Measurements from ENCODE around the gene BPIFB3. TPM values are rescaled to one million over a fixed set of nuclear protein-coding genes. Genes with fewer than 3 reads are reported as not detected.

BPIFB3 gene
- total and polyA plus RNA-seq, 2 of the 13 experiments (the other 11 are each of a cell fraction or from before 2014, with no cell fraction given) = 0.09 TPM; not detected in 1

- TF ChIP-seq CREB3 (CRISPR knock-in tag; IDR thresholded peaks at IDR 0.05) = no peak
- TF ChIP-seq ZNF510 (CRISPR knock-in tag; IDR thresholded peaks at IDR 0.05; ENCODE audit: low read depth) = no peak
- TF ChIP-seq THYN1 (CRISPR knock-in tag; IDR thresholded peaks at IDR 0.05; ENCODE audit: borderline replicate concordance, low read depth) = peak; percentile 92; the same call in 1 of the 2 replicates
- peak; percentile 87; the same call in 1 of the 2 replicates for TF ChIP-seq ZNF253 (CRISPR knock-in tag; IDR thresholded peaks at IDR 0.05; ENCODE audit: borderline replicate concordance)
- TF ChIP-seq ZNF780A (CRISPR knock-in tag; IDR thresholded peaks at IDR 0.05) = 0 out of 2 replicates have a peak, but pooled peaks have one; percentile 58
- no peak for TF ChIP-seq ZNF496 (CRISPR knock-in tag; IDR thresholded peaks at IDR 0.05; ENCODE audit: insufficient replicate concordance)
- peak; percentile 46 for TF ChIP-seq ZNF687 (CRISPR knock-in tag; IDR thresholded peaks at IDR 0.05)
- no peak for TF ChIP-seq XRCC5 (optimal IDR thresholded peaks at IDR 0.05; ENCODE audit: low read length)
- no peak; the same call in 1 of the 2 replicates for TF ChIP-seq ZXDC (CRISPR knock-in tag; IDR thresholded peaks at IDR 0.05)
- peak; percentile 91 for TF ChIP-seq AKAP8 (CRISPR knock-in tag; IDR thresholded peaks at IDR 0.05)
- no peak for TF ChIP-seq SP1 (IDR thresholded peaks at IDR 0.05)
- 0 out of 2 replicates have a peak, but pooled peaks have one; percentile 21 for TF ChIP-seq SP1 (CRISPR knock-in tag; IDR thresholded peaks at IDR 0.05)
- no peak for TF ChIP-seq ZNF383 (CRISPR knock-in tag; IDR thresholded peaks at IDR 0.05; ENCODE audit: borderline replicate concordance)
- TF ChIP-seq ARHGAP35 (CRISPR knock-in tag; IDR thresholded peaks at IDR 0.05; ENCODE audit: borderline replicate concordance) = no peak
- TF ChIP-seq ZNF18 (CRISPR knock-in tag; IDR thresholded peaks at IDR 0.05; ENCODE audit: insufficient replicate concordance) = no peak
- peak; percentile 79; the same call in 1 of the 2 replicates for TF ChIP-seq SNAPC5 (CRISPR knock-in tag; IDR thresholded peaks at IDR 0.05; ENCODE audit: borderline replicate concordance)
- TF ChIP-seq TERF1 (CRISPR knock-in tag; IDR thresholded peaks at IDR 0.05) = peak; percentile 84; the same call in 1 of the 2 replicates
Measured at GRCh38 chr20:33026072-33026778, 27.5 kb upstream of the BPIFB3 start (continued).
